GM19463 (cell line): Measurements from ENCODE around the gene GPBAR1.
A peak's percentile ranks its signal among the peaks of the same experiment; 100 is the strongest.

ENCODE experiments used
- ATAC-seq: cut with Tn5 transposase; IDR thresholded peaks from one replicate; pipeline ENCODE4 v1.9.1; 2021; ENCODE audit warnings: mild to moderate bottlenecking, moderate library complexity; ENCODE audit not compliant: unreplicated experiment

The GPBAR1 gene

DNA sequence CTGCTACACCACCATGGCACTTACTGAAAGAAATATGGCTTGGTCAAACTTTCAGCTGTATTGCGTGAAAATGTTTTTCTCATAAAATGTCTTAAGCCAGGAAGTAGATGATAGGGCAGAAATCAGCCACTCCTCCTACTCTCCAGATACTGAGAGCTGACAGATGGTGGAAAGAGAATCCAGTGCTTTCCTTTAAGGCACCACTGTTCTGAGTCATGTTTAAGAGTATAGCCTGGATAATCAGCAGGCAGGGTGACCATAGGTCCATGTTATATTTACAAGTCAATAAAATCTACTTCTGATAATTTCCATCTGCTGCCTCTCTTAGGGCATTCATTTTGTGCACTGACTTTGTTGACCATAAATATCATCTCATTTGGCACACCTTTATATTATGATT, 21.9 kb upstream of the GPBAR1 start:
- ATAC-seq = no peak

- ATAC-seq = no peak
Measured at GRCh38 chr2:218244204-218244603, 16.6 kb upstream of the GPBAR1 start.

- ATAC-seq = no peak
Measured at GRCh38 chr2:218244665-218245064, 16.1 kb upstream of the GPBAR1 start.

GRCh38 chr2:218245214-218245613, 15.6 kb upstream of the GPBAR1 start:
- no peak for ATAC-seq

DNA sequence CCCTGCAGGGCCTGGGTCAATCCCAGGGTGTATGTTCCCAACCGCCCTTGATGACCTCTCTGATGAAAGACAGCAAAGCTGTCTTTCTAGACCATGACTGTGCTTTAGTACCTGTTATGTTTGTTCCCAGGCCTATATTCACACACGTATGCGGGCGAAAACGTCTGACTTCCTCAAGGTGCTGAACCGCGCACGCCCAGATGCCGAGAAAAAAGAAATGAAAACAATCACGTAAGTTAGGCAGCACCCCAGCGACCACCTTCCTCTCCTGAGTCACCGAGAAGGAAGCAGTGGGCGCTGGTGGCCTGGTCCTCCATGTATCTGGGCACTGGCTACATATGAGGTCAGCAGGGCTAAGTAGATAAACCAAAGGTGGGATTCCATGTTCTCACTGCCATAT, 11.1 kb upstream of the GPBAR1 start:
- no peak for ATAC-seq

DNA sequence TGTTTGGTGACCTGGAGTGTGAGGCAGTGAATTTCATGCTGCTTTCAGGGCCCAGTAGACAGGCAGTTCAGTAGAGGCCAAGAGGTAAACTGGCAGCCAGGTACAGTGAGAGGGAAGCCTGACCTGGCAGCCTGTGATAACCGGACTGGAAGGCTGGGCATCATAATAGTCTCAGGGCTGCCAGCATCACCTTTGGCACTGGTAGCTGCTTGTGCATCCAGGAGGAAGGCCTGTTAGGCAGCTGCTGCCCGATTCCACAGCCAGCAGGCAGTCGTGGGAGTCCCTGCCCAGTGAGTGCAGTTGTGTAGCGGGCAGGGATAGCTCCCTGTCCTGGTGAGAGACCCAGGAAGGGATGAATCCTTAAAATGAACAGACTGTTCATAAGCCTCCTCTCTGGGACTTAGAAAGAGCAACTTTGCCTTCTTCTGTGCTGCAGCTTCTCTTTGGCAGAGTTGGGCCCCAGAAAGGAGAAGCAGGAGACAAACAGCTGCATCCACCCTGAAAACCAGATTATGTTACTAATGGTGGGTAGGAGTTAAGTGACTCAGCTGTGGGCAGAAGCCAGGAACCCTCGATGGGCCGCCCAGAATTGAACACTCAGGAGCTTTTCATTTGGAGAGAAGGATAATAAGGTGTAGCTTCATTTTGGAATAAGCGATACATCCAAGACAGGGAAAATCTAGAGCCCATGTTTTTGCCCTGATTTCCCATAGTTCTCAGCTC, 8.1 kb upstream of the GPBAR1 start:
- no peak for ATAC-seq

DNA sequence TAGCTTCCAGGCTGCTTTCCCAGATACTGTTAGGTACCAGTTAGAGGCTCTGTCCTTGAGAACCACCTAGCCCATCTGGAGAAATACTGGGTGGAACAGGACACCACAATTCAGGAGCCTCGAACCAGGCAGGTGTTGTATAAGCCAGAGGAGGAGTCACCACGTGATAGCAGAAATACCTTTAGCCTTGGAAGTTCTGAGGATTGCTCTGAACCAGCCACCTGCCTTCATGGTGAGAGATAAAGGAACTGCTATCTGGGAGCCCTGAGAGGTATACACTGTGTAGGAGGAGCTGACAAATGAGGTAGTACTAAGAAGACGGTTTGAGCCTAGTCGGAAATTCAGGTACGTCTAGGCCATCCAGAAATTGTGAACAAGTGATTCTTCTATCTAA, 7.6 kb upstream of the GPBAR1 start:
- no peak for ATAC-seq

GRCh38 chr2:218255446-218255845, 5.4 kb upstream of the GPBAR1 start:
- no peak for ATAC-seq

GRCh38 chr2:218256612-218257350, 4.0 kb upstream of the GPBAR1 start:
- no peak for ATAC-seq

GRCh38 chr2:218257390-218257981, 3.3 kb upstream of the GPBAR1 start:
- ATAC-seq = peak; percentile 80

GRCh38 chr2:218259099-218259961, 1.5 kb upstream of the GPBAR1 start:
- ATAC-seq = no peak

DNA sequence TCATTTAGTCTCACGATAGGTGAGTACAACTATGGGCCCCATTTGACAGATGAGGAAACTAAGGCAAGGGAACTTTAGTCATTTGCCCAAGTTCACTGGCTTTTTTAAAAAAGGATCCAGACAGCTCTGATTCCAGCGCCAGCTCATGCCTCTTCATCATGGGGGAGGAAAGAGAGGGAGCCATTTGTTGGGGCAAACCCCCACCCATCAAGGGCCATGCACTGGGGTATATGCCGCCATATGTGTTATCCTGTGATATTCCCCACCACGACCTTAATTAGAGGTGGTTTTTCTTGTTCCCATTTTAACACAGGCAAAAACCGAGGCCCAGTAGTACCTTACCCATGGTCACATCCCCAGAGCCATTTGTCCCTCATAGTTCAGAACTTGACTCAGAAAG, 649 bp upstream of the GPBAR1 start:
- ATAC-seq = no peak

GRCh38 chr2:218261423-218262236, 815 bp downstream of the GPBAR1 start:
- no peak for ATAC-seq

GRCh38 chr2:218262237-218262600, 1.4 kb downstream of the GPBAR1 start:
- ATAC-seq = no peak

DNA sequence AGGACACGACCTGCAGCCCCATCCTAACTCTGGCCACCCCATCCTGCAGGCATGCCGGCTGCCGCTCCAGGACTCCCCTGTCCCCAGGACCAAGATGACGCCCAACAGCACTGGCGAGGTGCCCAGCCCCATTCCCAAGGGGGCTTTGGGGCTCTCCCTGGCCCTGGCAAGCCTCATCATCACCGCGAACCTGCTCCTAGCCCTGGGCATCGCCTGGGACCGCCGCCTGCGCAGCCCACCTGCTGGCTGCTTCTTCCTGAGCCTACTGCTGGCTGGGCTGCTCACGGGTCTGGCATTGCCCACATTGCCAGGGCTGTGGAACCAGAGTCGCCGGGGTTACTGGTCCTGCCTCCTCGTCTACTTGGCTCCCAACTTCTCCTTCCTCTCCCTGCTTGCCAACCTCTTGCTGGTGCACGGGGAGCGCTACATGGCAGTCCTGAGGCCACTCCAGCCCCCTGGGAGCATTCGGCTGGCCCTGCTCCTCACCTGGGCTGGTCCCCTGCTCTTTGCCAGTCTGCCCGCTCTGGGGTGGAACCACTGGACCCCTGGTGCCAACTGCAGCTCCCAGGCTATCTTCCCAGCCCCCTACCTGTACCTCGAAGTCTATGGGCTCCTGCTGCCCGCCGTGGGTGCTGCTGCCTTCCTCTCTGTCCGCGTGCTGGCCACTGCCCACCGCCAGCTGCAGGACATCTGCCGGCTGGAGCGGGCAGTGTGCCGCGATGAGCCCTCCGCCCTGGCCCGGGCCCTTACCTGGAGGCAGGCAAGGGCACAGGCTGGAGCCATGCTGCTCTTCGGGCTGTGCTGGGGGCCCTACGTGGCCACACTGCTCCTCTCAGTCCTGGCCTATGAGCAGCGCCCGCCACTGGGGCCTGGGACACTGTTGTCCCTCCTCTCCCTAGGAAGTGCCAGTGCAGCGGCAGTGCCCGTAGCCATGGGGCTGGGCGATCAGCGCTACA, 2.1 kb downstream of the GPBAR1 start:
- no peak for ATAC-seq

DNA sequence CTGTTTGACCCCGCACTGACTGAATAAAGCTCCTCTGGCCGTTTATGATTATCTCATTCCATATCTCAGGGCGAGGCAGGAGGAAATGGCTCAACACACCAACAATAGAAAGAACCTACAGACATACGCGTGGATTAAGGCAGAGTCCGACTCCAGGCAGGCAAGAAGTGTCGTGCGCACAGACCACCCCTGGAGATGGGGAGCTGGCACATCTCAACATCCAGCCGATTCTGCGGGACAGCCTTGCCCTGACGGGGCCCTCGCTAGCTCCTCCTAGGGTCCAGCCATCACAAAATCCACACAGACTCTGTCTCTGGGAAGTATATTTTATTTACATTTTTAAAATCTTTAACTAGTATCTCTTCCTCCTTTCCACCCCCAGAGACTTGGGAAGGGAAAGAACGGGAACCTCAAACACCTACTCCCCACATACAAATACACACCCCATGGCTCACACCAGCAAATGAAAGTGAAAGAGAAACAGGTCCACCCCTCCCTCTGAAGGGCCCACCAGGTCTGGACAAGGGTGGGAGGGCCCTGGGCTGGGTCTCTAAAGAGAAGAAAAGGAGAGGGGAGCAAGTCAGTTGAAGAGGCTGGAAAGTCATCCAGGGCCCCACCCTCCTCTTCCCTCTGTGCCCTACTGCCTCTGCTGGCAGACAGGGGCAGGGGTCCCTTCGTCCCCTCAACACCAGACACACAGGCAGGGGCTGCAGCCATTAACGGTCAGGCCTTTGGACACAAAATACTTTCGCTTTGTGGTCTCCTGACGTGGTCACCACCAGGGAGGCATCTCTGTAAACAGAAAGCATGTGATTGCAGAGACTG, 3.2 kb downstream of the GPBAR1 start:
- no peak for ATAC-seq

DNA sequence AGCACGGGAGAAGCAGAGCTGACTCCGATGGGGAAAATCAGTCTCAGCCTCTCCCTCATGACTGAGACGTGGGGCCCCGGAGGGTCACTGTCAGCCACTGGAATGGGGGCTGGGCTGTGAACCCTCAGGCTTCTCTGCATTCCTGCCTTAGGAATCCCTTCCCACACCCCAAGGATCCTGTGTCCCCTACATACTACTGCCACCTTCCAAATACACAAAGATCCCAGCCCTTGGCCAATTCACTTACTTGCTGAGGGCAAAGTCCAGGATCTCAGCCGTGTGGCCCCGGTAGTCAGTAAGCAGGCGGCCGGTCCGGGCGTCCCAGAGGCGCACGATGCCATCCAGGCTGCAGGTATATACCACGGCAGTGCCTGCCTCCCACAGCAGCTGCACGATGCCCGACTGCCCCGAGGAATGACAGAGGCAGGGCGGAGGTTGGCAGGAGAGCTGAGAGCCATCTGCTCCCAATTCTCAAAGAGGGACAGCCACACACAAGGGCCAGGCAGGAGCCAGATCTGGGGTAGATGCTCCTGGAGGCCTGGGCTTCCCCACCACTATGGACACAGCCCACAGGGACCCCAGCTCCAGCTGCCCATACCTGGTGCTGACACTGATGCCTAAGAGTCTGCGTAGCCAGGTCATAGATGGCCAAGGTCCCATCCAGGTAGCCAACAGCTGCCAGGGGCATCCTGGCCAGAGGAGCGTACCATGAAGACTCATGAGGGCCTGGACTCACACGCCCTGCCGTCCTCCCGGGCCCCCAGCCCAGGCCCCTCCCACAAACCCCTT, 4.2 kb downstream of the GPBAR1 start:
- no peak for ATAC-seq

GRCh38 chr2:218265626-218266025, 4.8 kb downstream of the GPBAR1 start:
- ATAC-seq = no peak
